AG08396 (cell line): ENCODE results near the gene C13orf42.
"Not testable (repeated sequence)": the region's sequence is repeated elsewhere in the genome, so short reads cannot be mapped to it uniquely, and the experiment has no call there.

Source experiments
- DNase-seq: peaks from one replicate; pipeline ENCODE4 v3.0.0; 2012; ENCODE audit warnings: low spot score, mixed read lengths

The C13orf42 gene

GRCh38 chr13:51120873-51121272 is 9.8 kb upstream of the C13orf42 start:
- not testable (repeated sequence) for DNase-seq

GRCh38 chr13:51118809-51119431 is 7.8 kb upstream of the C13orf42 start:
- DNase-seq = no peak

- no peak for DNase-seq
Measured at GRCh38 chr13:51113969-51114368, 2.9 kb upstream of the C13orf42 start.

- no peak for DNase-seq
Measured at GRCh38 chr13:51113186-51113881, 2.3 kb upstream of the C13orf42 start.

- DNase-seq = no peak
Measured at GRCh38 chr13:51112771-51113170, 1.7 kb upstream of the C13orf42 start.

- no peak for DNase-seq
Measured at GRCh38 chr13:51111997-51112396, 923 bp upstream of the C13orf42 start.

GRCh38 chr13:51107996-51108395 is 3.1 kb downstream of the C13orf42 start:
- no peak for DNase-seq

- no peak for DNase-seq
Measured at GRCh38 chr13:51105046-51105445, 6.0 kb downstream of the C13orf42 start.

- DNase-seq = no peak
Measured at GRCh38 chr13:51101636-51102235, 9.3 kb downstream of the C13orf42 start.

- no peak for DNase-seq
Measured at GRCh38 chr13:51097353-51098043, 13.6 kb downstream of the C13orf42 start.

- no peak for DNase-seq
Measured at GRCh38 chr13:51096131-51096530, 14.9 kb downstream of the C13orf42 start.

GRCh38 chr13:51093574-51093973 is 17.5 kb downstream of the C13orf42 start:
- no peak for DNase-seq

GRCh38 chr13:51091839-51092238 is 19.2 kb downstream of the C13orf42 start:
- DNase-seq = no peak

GRCh38 chr13:51083706-51084105 is 27.4 kb downstream of the C13orf42 start:
- DNase-seq = no peak

- DNase-seq = not testable (repeated sequence)
Measured at GRCh38 chr13:51080478-51081065, 30.5 kb downstream of the C13orf42 start.

GRCh38 chr13:51071493-51071892 is 39.6 kb downstream of the C13orf42 start:
- no peak for DNase-seq

- peak; percentile 69 for DNase-seq
Measured at GRCh38 chr13:51070005-51070649, 40.9 kb downstream of the C13orf42 start.

- no peak for DNase-seq
Measured at GRCh38 chr13:51068501-51068900, 42.6 kb downstream of the C13orf42 start.

GRCh38 chr13:51067706-51068105 is 43.4 kb downstream of the C13orf42 start:
- DNase-seq = no peak

- DNase-seq = no peak
Measured at GRCh38 chr13:51067210-51067701, 43.8 kb downstream of the C13orf42 start.

- peak; percentile 19 for DNase-seq
Measured at GRCh38 chr13:51066091-51066831, 44.8 kb downstream of the C13orf42 start.
